LNCAP (cell line): ENCODE results near the gene CCDC86.

Experiments used
- TF ChIP-seq, protein P1 (sequence below): fragments of 450-650 bp; IDR thresholded peaks from 2 replicates; pipeline ENCODE4 v1.5.1; 2017; ENCODE audit warnings: mild to moderate bottlenecking

The CCDC86 gene

DNA sequence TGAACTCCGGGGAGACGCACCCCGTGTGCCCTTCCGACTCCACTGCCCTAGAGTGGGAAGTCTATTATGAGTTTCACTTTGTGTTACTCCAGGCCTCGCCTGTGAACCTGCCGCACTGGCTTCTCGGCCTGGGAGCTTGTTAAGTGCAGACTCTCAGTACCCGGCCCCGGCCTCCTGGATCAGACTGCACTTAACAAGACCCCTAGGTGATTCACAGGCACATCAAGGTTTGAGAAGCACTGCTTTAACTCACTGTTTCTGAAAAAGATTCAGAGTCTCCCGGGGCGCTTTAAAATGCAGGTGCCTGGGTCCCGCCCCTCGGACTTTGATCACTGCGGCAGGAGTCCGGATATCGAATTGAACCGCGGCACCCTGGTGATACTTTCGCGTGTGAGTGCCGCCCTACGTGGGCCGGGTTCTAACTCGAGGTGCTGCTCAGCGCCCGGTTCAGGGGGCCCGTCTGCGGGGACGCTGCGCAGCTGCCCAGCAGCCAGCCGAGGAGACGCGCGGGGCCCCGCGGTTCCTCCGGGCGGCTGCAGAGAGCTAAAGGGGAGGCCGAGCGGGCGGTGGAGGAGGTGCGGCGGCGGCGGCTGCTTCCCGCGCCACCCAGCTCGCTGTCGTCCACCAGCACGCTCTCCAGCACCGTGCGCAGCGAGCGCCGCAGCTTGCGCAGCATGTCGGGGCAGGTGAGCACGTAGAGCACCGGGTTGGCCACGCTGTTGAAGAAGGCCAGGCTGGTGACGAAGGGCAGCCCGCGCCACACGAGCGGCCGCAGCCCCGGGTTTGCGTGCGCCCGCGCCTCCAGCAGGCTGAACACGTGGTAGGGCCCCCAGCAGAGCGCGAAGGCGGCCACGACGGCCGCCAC lies 10.4 kb downstream of the CCDC86 start:
- TF ChIP-seq, protein P1, sequence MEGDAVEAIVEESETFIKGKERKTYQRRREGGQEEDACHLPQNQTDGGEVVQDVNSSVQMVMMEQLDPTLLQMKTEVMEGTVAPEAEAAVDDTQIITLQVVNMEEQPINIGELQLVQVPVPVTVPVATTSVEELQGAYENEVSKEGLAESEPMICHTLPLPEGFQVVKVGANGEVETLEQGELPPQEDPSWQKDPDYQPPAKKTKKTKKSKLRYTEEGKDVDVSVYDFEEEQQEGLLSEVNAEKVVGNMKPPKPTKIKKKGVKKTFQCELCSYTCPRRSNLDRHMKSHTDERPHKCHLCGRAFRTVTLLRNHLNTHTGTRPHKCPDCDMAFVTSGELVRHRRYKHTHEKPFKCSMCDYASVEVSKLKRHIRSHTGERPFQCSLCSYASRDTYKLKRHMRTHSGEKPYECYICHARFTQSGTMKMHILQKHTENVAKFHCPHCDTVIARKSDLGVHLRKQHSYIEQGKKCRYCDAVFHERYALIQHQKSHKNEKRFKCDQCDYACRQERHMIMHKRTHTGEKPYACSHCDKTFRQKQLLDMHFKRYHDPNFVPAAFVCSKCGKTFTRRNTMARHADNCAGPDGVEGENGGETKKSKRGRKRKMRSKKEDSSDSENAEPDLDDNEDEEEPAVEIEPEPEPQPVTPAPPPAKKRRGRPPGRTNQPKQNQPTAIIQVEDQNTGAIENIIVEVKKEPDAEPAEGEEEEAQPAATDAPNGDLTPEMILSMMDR, result no peak

DNA sequence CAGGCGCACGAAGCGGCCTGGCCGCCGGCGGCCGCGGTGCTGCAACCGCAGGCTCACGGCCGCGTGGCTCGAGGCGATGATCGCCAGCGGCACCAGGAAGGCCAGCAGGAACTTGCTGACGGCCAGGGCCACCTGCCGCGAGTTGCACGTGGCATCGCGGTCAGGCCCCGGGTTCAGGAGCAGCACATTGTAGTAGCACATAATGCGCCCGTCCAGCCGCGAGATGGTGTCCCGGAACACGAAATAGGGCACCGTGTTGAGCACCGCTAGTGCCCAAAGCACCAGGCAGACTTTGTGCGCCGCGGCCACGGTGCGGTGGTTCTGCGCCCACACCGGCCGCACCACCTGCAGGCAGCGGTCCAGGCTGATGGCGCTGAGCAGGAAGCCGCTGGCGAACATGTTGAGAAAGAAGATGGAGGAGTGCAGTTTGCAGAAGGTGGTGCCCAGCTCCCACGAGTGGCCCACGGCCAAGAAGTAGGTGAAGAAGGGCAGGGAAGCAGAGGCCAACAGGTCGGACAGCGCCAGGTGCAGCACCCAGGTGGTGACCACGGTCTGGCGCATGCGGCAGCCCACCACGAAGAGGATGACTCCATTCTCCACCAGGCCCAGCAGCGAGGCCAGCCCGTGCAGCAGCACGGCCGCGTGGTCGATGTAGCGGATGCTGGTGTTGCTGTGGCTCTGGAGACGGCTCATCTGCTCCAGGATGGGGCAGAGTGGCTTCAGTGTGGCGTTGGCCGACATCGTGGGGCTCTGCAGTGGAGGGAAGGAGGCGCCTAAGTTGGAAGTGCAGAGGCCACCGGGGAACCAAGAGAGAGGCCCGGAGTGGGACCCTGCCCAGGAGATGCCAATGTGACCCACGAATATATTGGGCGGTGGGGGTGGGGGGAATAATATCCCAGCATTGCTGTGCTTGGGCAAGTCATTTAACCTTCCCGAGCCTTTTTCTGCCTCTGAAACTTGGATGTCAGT lies 11.4 kb downstream of the CCDC86 start:
- TF ChIP-seq, protein P1, result no peak

DNA sequence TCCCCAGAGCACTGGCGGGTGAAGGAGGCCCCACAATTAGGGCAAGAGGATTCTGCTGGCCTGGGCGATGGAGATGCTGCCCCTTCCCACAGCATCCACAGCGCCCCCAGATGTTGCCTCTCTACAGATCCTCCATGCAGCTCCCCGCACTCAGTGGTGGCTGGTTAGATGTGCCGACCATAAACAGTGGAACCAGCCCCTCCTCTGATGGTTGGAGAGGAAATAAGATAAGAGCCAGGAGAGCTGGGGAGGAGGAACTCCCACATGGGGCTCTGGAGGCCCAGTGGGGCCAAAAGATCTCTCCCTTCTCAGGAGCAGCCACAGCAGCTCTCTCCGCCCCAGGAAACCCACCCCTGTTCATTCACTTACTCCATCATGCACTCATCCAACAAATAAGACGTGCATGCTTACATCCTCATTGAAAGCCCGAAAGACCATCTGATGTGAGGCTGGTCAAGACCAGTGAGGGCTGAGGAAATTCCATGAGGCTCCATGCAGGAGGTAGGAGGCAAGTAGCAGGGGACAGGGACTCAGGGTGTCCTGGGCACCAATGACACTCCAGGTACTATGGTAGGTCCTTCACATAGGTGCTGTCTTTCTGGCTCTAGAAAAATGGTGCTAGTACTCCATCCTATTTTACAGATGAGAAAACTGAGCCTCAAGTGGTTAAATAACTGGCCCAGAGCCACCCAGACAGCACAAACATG lies 12.4 kb downstream of the CCDC86 start:
- TF ChIP-seq, protein P1, result no peak

- TF ChIP-seq, protein P1, result no peak
Observed at GRCh38 chr11:60854847-60855725, 13.2 kb downstream of the CCDC86 start.

DNA sequence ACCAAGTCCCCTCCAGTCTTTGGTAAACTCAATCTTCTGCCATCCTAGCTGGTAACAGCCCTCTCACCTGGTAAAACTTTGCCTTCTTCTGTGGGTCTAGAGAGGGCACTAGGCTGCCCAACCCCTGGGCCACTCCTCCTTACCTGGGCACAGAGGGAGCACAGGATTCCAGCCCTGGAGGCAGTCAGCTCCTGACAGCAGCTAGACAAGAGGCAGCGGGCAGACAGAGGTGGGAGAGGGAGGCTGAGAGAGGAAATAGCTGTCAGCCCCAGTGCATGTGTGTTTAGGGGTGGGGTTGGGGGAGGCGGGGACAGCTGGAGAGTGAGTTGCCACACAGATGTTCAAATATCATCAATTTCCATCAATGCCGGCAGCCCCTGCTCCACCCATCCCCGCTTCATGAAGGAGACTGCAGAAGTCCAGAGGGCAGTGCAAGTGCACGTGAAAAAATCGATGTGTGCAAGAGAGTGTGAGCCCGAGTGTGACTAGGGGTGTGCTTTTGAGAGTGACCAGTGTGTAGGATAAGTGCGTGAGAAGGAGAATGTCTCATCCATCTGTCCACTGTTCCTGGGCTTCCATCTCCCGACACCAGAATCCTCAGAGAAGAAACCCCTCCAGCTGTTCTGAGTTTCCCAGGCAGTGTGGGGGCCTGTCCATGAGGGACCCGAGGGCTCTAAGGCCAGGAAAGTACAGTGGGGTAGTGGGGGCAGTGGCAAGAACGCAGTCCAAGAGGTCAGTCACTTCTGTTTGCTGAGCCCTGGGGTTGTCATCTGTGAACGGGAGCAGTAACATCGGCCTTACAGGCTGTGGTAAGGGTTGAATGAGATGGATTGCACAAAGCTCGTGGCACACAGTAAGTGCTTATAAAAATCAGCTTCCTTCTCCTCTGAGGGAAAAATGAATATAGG lies 14.1 kb downstream of the CCDC86 start, which contains the start of gene PTGDR2:
Gene PTGDR2 (minus strand): TSS at position 225 of the 908 bp plus-strand sequence. CDS start 2,228 bp downstream, outside the sequence.
- TF ChIP-seq, protein P1, result no peak
